HG03108 (cell line): ENCODE measurements around the gene GZMM.

ENCODE experiments used
- ATAC-seq: cut with Tn5 transposase; IDR thresholded peaks from one replicate; pipeline ENCODE4 v1.9.1; 2021; ENCODE audit warnings: moderate library complexity; ENCODE audit not compliant: unreplicated experiment

The GZMM gene

DNA sequence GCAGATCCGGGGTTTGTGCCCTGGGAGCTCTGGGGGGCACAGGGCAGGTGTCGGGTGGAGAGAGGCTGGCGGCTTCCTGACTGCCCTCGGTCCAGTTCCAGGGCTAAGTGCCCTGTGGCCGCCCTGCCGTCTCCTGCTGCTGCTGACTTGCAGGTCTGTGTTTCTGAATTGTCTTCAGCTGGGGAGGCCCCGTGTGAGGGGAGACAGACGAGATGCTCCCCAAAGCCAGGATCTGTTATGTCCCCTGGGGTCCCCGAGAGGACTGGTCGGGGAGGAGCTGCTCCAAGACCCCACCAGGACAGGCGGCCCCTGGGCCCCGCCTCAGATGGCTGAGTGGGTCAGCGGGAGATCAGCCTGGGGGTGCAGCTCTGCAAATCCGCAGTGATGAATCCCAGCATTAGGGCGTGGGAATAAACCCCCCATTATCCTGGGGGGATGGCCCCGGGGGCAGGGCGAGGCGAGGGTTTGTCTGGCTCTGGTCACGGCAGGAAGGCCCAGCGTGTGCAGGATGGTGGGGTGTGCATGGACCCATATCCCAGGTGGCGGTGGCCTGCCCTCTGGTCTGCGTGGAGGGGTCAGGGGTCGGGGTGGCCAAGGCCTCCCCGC is 50.5 kb downstream of the GZMM start:
- ATAC-seq = no peak

DNA sequence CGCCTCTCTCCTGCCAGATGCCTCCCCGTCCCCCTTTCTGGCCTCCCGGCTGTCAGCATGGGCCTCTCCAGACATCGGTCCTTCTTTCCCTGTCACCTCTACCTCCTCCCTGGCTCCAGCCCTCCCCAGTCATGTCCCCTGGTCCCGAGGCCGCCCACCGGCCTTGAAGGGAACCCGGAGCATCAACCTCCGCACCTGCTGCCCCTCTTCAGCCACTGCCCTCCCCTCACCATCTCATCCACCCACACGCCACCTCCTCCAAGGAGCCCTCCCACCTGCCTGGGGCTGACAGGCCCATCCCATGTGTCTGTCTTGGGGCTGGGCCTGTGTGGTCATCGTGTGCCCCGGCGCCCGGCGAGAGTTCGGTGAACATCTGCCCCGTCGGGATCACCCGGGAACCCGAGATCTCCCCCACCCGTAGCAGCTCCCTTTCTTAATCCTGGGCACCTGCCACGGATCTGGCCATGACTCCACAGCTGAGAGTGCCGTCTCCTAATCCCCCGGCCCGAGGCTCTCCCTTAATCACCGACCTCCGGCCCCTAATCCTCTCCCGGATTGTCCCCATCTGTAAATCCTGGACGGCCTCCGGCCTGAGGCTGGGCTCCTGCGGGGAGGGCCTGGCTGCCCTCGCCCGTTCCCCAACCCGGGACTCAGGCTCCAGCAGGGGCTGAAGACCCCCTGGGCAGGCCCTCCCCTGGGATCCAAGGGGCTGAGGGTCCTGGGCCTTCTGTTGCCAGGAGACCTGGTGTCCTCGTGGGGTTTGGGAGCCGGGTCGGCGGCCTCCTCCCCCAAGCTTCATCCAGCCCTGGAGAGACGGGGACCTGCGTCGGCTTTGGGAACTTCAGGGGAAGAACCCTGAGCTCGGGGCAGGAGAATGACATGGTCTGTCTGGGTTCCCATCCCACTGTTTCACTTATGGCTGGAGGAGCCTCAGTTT is 51.7 kb downstream of the GZMM start:
- no peak for ATAC-seq

DNA sequence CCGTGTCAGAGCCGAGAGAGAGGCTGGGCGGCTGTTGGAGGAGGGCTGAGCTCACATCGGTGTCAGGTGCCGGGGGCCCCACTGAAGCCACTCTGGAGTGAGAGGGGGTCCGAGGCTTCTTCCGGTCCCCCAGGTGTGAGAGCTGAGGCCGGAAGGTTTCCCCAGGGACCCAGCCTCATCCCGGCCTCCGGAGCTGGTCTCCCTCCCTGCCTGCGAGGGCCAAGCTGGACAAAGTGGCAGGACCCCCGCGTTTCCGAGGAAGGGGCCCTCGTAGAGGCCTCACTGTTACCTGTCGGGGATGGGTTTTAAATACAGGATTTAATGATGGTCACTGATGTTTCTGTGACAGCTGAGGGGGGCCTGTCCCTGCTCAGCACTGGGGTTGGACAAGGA is 52.4 kb downstream of the GZMM start:
- no peak for ATAC-seq

DNA sequence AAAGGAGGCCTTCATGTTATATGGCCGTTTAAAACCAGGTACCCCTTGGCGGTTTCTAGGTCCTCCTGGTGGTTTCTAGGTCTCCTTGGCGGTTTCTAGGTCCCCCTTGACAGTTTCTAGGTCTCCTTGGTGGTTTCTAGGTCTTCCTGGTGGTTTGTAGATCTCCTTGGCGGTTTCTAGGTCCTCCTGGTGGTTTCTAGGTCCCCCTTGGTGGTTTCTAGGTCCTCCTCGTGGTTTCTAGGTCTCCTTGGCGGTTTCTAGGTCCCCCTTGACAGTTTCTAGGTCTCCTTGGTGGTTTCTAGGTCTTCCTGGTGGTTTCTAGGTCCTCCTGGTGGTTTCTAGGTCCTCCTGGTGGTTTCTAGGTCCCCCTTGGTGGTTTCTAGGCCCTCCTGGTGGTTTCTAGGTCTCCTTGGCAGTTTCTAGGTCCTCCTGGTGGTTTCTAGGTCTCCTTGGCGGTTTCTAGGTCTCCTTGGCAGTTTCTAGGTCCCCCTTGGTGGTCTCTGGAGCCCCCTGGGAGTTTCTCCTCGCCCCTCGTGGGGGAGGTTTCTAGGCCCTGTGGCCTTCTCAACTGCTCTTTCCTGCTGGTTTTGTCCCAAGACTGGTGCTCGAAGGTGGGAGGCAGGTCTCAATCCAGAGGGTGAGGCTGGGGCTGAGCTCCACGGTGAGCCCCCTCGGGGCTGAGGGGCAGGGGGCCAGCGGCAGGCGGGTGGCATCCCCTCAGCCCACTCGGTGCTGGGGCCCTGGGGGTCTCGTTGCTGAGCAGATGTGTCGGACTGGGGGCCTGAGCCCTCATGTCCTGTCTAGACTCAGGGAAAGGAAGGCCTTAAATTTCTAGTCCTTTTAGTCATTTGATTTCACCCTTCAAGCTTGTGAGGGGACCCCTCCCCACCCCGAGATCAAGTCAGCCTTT is 53.8 kb downstream of the GZMM start:
- no peak for ATAC-seq
